ENCODE data around the gene BMP8B. TPM values are rescaled to one million over a fixed set of nuclear protein-coding genes. Genes with fewer than 3 reads are reported as not detected.

Gene BMP8B
- total RNA-seq, 2 experiments from 2014 or later, result 0.67 to 0.68 TPM

Other genes with a start within 250 kb of the BMP8B start
- gene PABPC4, start 212.1 kb downstream of the BMP8B start, total RNA-seq, result 100 to 1,000 TPM; 198 TPM
- gene HEYL, start 149.2 kb downstream of the BMP8B start, total RNA-seq, result not detected
- not detected for gene NT5C1A, start 116.8 kb downstream of the BMP8B start, total RNA-seq
- gene HPCAL4, start 97.4 kb downstream of the BMP8B start, total RNA-seq, result 1 to 10 TPM; 4.9 to 6.0 TPM
- 10 to 100 TPM; 70.8 to 73.5 TPM for gene PPIE, start 50.0 kb downstream of the BMP8B start, total RNA-seq
- under 1 TPM; 0.53 to 0.96 TPM for gene OXCT2, start 17.5 kb downstream of the BMP8B start, total RNA-seq
- gene TRIT1, start 94.6 kb upstream of the BMP8B start, total RNA-seq, result 10 to 100 TPM; 18.2 to 23.6 TPM
- under 1 TPM in 1 of 2 experiments, not detected in 1; 0.34 TPM for gene MYCL, start 113.1 kb upstream of the BMP8B start, total RNA-seq
- gene MFSD2A, start 166.3 kb upstream of the BMP8B start, total RNA-seq, result 1 to 10 TPM; 1.9 to 2.7 TPM